Transverse colon (tissue), 3 donors: Measurements from ENCODE around the gene MRPL18.

Experiments used
- EP300 ChIP-seq: sonication (generic); formaldehyde crosslinking; IDR thresholded peaks from one replicate; pipeline ENCODE4 v1.6.1; 2017; ENCODE audit warnings: antibody characterized with exemption, low read depth
- POLR2A ChIP-seq: fragments of 450-650 bp; IDR thresholded peaks from one replicate; pipeline ENCODE4 v1.6.1; 2016; ENCODE audit warnings: antibody characterized with exemption, mild to moderate bottlenecking, moderate library complexity
- TF ChIP-seq, protein P1 (sequence below), 5 experiments: fragments of 200-600 bp in 3 of 5; fragments of 450-650 bp in 2 of 5; sonication (generic) in 3 of 5; IDR thresholded peaks; 1 replicate in 2 of 5; 2 replicates in 3 of 5; pipeline ENCODE4 v1.5.1; 2016 to 2017; ENCODE audit warnings: antibody characterized with exemption in 5 of 5, inconsistent platforms in 3 of 5, mild to moderate bottlenecking in 2 of 5, moderate library complexity in 1 of 5

DNA sequence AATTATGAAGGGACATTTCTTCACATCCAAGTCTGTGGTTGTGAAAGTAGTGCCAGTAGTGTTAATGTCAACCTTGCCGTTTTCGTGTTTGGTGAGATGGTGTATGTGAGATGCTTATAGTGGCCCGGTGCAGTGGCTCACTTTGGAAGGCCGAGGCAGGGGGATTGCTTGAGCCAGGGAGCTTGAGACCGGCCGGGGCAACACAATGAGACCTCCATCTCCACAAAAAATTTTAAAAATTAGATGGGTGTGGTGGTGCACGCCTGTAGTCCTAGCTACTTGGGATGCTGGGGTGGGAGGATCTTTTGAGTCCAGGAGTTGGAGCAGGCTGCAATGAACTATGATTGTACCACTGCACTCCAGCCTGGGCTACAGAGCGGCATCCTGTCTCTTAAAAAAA lies 47.2 kb downstream of the MRPL18 start:
- no peak for TF ChIP-seq POLR2A
- TF ChIP-seq EP300: no peak
- TF ChIP-seq, protein P1, sequence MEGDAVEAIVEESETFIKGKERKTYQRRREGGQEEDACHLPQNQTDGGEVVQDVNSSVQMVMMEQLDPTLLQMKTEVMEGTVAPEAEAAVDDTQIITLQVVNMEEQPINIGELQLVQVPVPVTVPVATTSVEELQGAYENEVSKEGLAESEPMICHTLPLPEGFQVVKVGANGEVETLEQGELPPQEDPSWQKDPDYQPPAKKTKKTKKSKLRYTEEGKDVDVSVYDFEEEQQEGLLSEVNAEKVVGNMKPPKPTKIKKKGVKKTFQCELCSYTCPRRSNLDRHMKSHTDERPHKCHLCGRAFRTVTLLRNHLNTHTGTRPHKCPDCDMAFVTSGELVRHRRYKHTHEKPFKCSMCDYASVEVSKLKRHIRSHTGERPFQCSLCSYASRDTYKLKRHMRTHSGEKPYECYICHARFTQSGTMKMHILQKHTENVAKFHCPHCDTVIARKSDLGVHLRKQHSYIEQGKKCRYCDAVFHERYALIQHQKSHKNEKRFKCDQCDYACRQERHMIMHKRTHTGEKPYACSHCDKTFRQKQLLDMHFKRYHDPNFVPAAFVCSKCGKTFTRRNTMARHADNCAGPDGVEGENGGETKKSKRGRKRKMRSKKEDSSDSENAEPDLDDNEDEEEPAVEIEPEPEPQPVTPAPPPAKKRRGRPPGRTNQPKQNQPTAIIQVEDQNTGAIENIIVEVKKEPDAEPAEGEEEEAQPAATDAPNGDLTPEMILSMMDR (IDR thresholded peaks at IDR 0.05): no peak
